ENCODE results near the gene GRHPR. TPM values are rescaled to one million over a fixed set of nuclear protein-coding genes. Genes with fewer than 3 reads are reported as not detected.

GRHPR gene
- total and polyA plus RNA-seq, 2 donors from 2014 or later, result 101 to 257 TPM

DNA sequence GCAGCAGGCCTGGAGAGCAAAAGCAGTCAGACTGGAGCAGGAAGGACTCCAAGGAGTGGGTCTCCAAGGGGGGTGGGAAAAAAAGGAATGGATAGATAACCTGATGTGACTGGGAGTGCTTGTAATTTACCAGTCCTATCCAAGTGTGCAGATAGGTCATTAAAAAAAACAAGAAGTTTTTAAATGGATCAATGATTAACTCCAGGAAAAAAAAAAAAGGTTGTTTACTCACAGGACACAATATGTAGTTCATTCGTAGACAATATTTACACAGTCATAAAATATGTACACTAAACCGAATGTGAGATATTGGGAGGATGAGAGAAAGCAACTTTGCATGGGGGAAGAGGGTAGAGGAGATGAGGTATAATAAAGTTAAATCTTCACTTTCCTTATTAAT lies 22.4 kb downstream of the GRHPR start:
- Histone ChIP-seq H3K27me3 (ENCODE audit: control insufficient read depth, insufficient read depth, low read length) (no peaks in the 10 kb centered on the region), H3K4me1 (ENCODE audit: control insufficient read depth in 2 of 3, insufficient read depth in 2 of 3, low read depth in 1 of 3, low read length in 3 of 3) (peaks cover 0 to 2% (median 0%) of the 10 kb centered on the region in 3 donors), H3K36me3 (ENCODE audit: control insufficient read depth in 2 of 3, insufficient read depth in 3 of 3, low read length in 3 of 3) (peaks cover 4 to 23% (median 18%) of the 10 kb centered on the region in 3 donors), H3K9me3 (ENCODE audit: control insufficient read depth in 2 of 3, insufficient read depth in 1 of 3, low read length in 3 of 3) (no peaks in the 10 kb centered on the region), H3K9ac (ENCODE audit: low read length in 3 of 3) (no peak overlapping the region), H3K4me3 (ENCODE audit: low read length in 3 of 3) (no peak overlapping the region), H3K27ac (ENCODE audit: low read depth in 2 of 2, low read length in 2 of 2) (no peak overlapping the region)
- FAIRE-seq, result no peak
- DNase-seq, result no peak
- intact Hi-C loops (cut with DNase I), result no loop called here
- no peak for TF ChIP-seq CTCF (IDR thresholded peaks at IDR 0.05; ENCODE audit: borderline replicate concordance, extremely low read depth, insufficient read depth)

DNA sequence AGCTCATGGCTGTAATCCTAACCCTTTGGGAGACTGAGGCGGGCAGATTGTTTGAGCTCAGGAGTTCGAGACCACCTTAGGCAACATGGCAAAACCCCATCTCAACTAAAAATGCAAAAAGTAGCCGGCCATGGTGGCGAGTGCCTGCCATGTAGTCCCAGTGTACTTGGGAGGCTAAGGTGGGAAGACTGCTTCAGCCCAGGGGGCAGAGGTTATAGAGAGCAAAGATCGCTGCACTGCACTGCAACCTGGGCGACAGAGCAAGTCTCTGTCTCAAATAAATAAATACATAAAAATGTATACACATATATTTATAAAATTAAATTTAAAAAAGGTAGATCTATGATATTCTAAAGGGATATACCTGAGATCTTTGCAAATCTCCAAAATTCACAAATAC lies 23.3 kb downstream of the GRHPR start:
- Histone ChIP-seq H3K4me3 (ENCODE audit: low read length in 3 of 3) (no peak overlapping the region), H3K4me1 (ENCODE audit: control insufficient read depth in 2 of 3, insufficient read depth in 2 of 3, low read depth in 1 of 3, low read length in 3 of 3) (peaks cover 0 to 2% (median 0%) of the 10 kb centered on the region in 3 donors), H3K9ac (ENCODE audit: low read length in 3 of 3) (no peak overlapping the region), H3K36me3 (ENCODE audit: control insufficient read depth in 2 of 3, insufficient read depth in 3 of 3, low read length in 3 of 3) (peaks cover 4 to 14% (median 13%) of the 10 kb centered on the region in 3 donors), H3K27ac (ENCODE audit: low read depth in 2 of 2, low read length in 2 of 2) (no peak overlapping the region), H3K27me3 (ENCODE audit: control insufficient read depth, insufficient read depth, low read length) (no peaks in the 10 kb centered on the region), H3K9me3 (ENCODE audit: control insufficient read depth in 2 of 3, insufficient read depth in 1 of 3, low read length in 3 of 3) (no peaks in the 10 kb centered on the region)
- FAIRE-seq (no peak), DNase-seq (no peak)
- intact Hi-C loops (cut with DNase I), result no loop called here
- no peak for TF ChIP-seq CTCF (IDR thresholded peaks at IDR 0.05; ENCODE audit: borderline replicate concordance, extremely low read depth, insufficient read depth)

DNA sequence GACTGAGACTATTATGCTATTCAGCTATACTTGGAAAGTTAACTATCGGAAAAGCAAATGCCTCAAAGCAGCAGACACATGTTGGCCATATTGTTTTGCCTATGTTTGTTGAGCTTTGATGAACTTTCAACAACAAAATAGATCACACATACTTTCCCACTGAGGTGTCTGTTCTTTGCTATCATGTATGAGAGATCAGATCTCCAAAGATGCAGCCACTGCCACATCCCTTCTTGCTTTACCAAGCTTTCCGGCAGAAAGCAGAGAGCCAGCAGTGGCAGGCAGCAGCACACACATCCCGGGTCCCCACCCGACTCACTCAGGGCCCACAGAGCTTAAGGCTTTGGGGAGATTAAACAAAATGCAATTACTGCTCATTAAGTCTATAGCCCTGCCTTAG lies 23.9 kb downstream of the GRHPR start:
- Histone ChIP-seq H3K27me3 (ENCODE audit: control insufficient read depth, insufficient read depth, low read length) (no peaks in the 10 kb centered on the region), H3K9me3 (ENCODE audit: control insufficient read depth in 2 of 3, insufficient read depth in 1 of 3, low read length in 3 of 3) (no peaks in the 10 kb centered on the region), H3K4me3 (ENCODE audit: low read length in 3 of 3) (no peak overlapping the region), H3K9ac (ENCODE audit: low read length in 3 of 3) (no peak overlapping the region), H3K27ac (ENCODE audit: low read depth in 2 of 2, low read length in 2 of 2) (no peak overlapping the region), H3K4me1 (ENCODE audit: control insufficient read depth in 2 of 3, insufficient read depth in 2 of 3, low read depth in 1 of 3, low read length in 3 of 3) (peaks cover 0 to 2% (median 0%) of the 10 kb centered on the region in 3 donors), H3K36me3 (ENCODE audit: control insufficient read depth in 2 of 3, insufficient read depth in 3 of 3, low read length in 3 of 3) (peaks cover 4 to 9% (median 9%) of the 10 kb centered on the region in 3 donors)
- intact Hi-C loops (cut with DNase I), result no loop called here
- no peak for FAIRE-seq
- DNase-seq, result no peak
- TF ChIP-seq CTCF (IDR thresholded peaks at IDR 0.05; ENCODE audit: borderline replicate concordance, extremely low read depth, insufficient read depth), result no peak

DNA sequence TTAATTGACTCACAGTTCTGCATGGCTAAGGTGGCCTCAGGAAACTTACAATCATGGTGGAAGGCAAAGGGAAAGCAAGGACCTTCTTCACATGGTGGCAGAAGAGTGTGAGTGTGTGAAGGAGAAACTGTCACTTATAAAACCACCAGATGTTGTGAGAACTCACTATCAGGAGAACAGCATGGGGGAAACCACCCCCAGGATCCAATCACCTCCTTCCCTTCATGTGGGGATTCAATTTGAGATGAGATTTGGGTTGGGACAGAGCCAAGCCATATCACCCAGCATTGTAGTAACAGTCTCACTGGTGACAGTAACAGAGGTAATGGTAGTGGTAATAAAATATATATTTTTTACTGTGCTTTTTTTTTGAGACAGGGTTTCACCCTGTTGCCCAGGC lies 24.6 kb downstream of the GRHPR start:
- Histone ChIP-seq H3K9ac (ENCODE audit: low read length in 3 of 3) (no peak overlapping the region), H3K4me3 (ENCODE audit: low read length in 3 of 3) (no peak overlapping the region), H3K27ac (ENCODE audit: low read depth in 2 of 2, low read length in 2 of 2) (no peak overlapping the region), H3K4me1 (ENCODE audit: control insufficient read depth in 2 of 3, insufficient read depth in 2 of 3, low read depth in 1 of 3, low read length in 3 of 3) (peaks cover 0 to 5% (median 2%) of the 10 kb centered on the region in 3 donors), H3K9me3 (ENCODE audit: control insufficient read depth in 2 of 3, insufficient read depth in 1 of 3, low read length in 3 of 3) (no peaks in the 10 kb centered on the region), H3K36me3 (ENCODE audit: control insufficient read depth in 2 of 3, insufficient read depth in 3 of 3, low read length in 3 of 3) (peaks cover 2 to 4% (median 3%) of the 10 kb centered on the region in 3 donors), H3K27me3 (ENCODE audit: control insufficient read depth, insufficient read depth, low read length) (no peaks in the 10 kb centered on the region)
- no peak for TF ChIP-seq CTCF (IDR thresholded peaks at IDR 0.05; ENCODE audit: borderline replicate concordance, extremely low read depth, insufficient read depth)
- DNase-seq, result no peak
- intact Hi-C loops (cut with DNase I), result no loop called here
- no peak for FAIRE-seq
